Mononuclear cell (primary cell): Measurements from ENCODE around the gene LPAR2. TPM values are rescaled to one million over a fixed set of nuclear protein-coding genes. Genes with fewer than 3 reads are reported as not detected.

Source experiments
- H3K27me3 ChIP-seq: 2 replicates; pipeline ENCODE4 v1.6.0; 2011; ENCODE audit warnings: low read length, control low read depth; ENCODE audit not compliant: insufficient read depth
- H3K4me1 ChIP-seq: 2 replicates; pipeline ENCODE4 v1.5.1; 2011; ENCODE audit warnings: mild to moderate bottlenecking, low read length, control low read depth; ENCODE audit not compliant: insufficient read depth
- H3K4me3 ChIP-seq: 2 replicates; pipeline ENCODE4 v1.5.1; 2011; ENCODE audit warnings: mild to moderate bottlenecking, low read length, moderate library complexity
- H3K9me3 ChIP-seq: 2 replicates; pipeline ENCODE4 v1.5.1; 2011; ENCODE audit warnings: low read depth, mild to moderate bottlenecking, control low read depth, low read length
- total RNA-seq: library from RNA; depleted of rRNA; stranded (reverse); fragments of >200 nt; gene quantifications from one replicate; pipeline ENCODE4 v1.2.3, GENCODE V29; 2012

LPAR2 gene
- total RNA-seq, 1 donor = 21.9 TPM

DNA sequence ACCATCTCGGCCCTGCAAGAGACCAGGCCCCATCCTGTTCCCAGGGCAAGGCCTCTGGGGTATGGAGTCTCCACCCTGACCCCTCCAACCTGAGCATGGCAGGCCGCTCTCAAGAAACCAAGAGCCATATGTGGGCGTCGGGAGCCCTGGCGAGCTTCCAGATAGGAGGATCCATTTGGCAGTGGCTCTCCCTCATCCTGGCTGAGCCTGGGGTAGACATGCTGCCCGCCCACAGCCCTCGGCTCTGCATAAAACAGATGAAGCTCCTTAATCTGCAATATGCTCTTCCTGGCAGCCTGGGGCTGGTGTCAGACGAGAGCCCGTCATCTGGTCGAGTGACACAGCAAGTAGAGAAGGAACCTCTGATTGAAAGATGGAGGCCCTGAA lies 29.4 kb upstream of the LPAR2 start:
- Histone ChIP-seq H3K4me3 (no peak overlapping the region), H3K4me1 (peaks cover 15% of the 10 kb centered on the region), H3K27me3 (no peaks in the 10 kb centered on the region), H3K9me3 (no peaks in the 10 kb centered on the region)

- Histone ChIP-seq H3K4me1 (peaks cover 9% of the 10 kb centered on the region), H3K4me3 (no peak overlapping the region), H3K27me3 (no peaks in the 10 kb centered on the region), H3K9me3 (no peaks in the 10 kb centered on the region)
Measured at GRCh38 chr19:19656451-19657396, 28.7 kb upstream of the LPAR2 start.

GRCh38 chr19:19655641-19656343 lies 27.8 kb upstream of the LPAR2 start:
- Histone ChIP-seq H3K4me3 (no peak overlapping the region), H3K4me1 (no peaks in the 10 kb centered on the region), H3K27me3 (no peaks in the 10 kb centered on the region), H3K9me3 (no peaks in the 10 kb centered on the region)

DNA sequence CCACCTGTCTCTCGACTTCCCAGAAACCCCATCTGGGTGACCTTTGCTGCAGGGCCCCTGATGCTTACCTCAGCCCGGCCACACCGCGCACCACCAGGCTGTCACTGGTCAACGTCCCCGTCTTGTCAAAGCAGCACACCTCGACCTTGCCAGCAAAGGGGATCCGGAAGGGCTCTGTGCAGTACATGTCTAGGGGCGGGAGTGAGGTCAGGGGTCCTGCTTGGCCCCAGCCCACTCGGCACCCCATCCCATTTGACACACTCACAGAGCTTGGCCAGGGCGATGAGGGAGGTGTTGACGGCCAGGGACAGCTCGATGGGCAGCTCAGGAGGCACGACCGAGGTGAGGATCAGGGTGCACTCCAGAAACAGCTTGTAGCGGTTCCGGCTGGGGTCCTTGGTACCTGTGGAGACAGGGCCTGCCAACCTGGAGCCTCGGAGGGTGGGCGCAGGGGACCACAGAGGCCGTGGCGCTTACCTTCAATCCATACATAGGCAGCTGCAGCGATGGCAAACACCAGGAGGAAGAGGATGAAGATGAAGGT lies 27.1 kb upstream of the LPAR2 start:
- Histone ChIP-seq H3K27me3 (no peaks in the 10 kb centered on the region), H3K4me3 (no peak overlapping the region), H3K9me3 (no peaks in the 10 kb centered on the region), H3K4me1 (no peaks in the 10 kb centered on the region)

DNA sequence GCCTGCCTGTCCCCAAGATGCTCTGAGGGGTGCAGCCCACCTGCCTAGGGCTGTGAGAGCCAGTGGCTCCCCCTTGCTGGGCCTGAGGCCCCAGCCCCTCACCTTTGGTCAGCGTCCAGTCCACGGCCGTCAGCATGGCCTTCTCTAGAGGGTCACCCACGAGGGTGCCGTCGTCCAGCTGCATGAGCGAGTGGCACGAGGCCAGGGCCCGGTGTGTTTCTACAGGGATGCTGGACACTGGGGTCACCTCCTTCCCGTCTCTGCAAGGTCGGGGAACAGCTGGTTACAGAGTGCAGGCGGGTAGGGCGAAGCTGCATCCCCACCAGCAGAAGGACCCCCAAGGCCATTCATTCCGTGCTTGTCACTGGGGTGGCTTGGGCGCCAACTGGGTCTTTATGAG lies 26.4 kb upstream of the LPAR2 start:
- Histone ChIP-seq H3K4me3 (no peak overlapping the region), H3K27me3 (no peaks in the 10 kb centered on the region), H3K4me1 (no peaks in the 10 kb centered on the region), H3K9me3 (no peaks in the 10 kb centered on the region)

- H3K27me3 ChIP-seq = no peaks in the 10 kb centered on the region
- H3K9me3 ChIP-seq = no peaks in the 10 kb centered on the region
- H3K4me3 ChIP-seq = no peak overlapping the region
- H3K4me1 ChIP-seq = no peaks in the 10 kb centered on the region
Measured at GRCh38 chr19:19653597-19654147, 25.7 kb upstream of the LPAR2 start.

DNA sequence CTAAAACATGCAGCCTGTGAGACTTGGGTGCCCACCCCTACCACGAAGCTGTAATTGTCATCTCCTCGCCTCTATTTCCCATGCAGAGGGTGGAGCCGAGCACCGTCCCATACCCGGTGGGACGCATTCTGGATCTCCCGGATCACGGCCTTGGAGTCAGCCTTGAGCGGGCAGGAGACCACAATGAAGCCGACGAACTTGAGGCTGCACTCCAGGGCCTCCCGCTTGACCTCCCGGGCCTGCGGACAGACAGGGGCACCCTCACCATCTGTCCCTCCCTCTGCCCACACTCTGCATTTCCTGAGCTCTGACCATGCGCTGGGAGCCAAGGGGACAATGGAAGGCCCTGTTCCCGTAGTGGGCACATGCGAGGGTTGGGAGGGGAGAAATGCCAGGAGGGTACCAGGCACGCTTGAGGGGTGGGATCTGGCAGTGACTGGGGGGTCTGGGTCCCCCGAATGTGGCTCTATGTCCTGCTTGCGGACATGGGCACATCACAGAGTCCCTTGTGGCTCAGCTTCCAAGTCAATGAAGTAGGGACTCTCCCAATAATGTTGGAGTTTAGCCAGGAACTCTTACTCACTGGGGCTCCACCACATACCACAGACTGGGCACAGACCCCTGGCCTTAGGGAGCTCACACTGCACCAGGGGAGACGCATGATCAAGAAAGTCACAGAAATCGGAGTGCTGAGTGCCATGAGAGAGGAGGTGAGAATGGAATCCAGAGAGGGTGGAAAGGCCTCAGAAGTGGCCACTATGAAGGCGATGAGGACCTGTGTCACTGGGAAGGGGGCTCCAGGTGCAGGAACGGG lies 24.7 kb upstream of the LPAR2 start:
- Histone ChIP-seq H3K4me3 (no peak overlapping the region), H3K4me1 (no peaks in the 10 kb centered on the region), H3K9me3 (no peaks in the 10 kb centered on the region), H3K27me3 (no peaks in the 10 kb centered on the region)

DNA sequence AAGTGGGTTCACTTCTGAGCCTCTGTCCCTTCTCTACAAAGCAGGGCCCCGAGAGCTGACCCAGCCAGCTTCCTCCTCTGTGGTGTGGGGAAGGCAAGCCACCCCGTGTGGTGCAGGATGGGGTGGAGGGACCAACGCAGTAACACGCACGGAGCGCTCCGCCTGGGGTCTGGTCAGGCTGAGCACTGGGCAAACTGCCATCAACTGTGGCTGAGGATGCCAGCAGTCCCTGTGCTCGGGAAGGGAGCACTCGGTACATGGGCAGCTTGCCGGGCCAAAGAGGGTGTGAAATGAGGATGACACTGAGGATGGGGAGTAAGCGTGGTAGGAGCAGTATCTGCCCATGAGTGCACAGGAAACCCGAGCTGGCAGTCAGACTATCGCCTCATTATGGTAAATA lies 23.1 kb upstream of the LPAR2 start:
- Histone ChIP-seq H3K9me3 (no peaks in the 10 kb centered on the region), H3K27me3 (no peaks in the 10 kb centered on the region), H3K4me1 (no peaks in the 10 kb centered on the region), H3K4me3 (no peak overlapping the region)

GRCh38 chr19:19650331-19650730 lies 22.3 kb upstream of the LPAR2 start:
- no peaks in the 10 kb centered on the region for H3K9me3 ChIP-seq

GRCh38 chr19:19649580-19649995 lies 21.6 kb upstream of the LPAR2 start:
- Histone ChIP-seq H3K9me3 (no peaks in the 10 kb centered on the region), H3K4me3 (no peak overlapping the region), H3K4me1 (no peaks in the 10 kb centered on the region), H3K27me3 (no peaks in the 10 kb centered on the region)

More at GRCh38 chr19:19650331-19650730, 22.3 kb upstream of the LPAR2 start:
- no peak overlapping the region for H3K4me3 ChIP-seq
- H3K27me3 ChIP-seq = no peaks in the 10 kb centered on the region
- no peaks in the 10 kb centered on the region for H3K4me1 ChIP-seq

DNA sequence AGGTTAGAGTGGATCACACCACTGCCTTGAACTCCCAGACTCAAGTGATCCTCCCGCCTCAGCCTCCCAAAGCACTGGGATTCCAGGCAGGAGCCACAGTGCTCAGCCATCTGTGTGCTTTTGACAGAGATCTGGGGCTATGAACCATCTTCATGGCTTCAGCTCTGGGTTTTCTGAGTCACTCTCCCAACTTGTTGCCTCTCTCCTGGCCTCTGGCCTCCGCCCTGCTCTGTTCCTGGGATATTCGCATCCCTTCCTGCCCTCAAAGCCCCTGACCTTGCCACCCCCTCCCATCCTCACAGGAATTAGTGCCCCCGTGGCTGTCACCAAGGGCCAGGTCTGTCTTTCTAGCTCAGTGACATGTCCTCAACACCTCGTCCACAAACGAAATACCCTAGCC lies 21.1 kb upstream of the LPAR2 start:
- no peak overlapping the region for H3K4me3 ChIP-seq
- no peaks in the 10 kb centered on the region for H3K9me3 ChIP-seq
- peaks cover under 1% of the 10 kb centered on the region for H3K4me1 ChIP-seq
- no peaks in the 10 kb centered on the region for H3K27me3 ChIP-seq

GRCh38 chr19:19647037-19647835 lies 19.2 kb upstream of the LPAR2 start:
- Histone ChIP-seq H3K27me3 (no peaks in the 10 kb centered on the region), H3K4me1 (peaks cover 10% of the 10 kb centered on the region), H3K4me3 (no peak overlapping the region), H3K9me3 (no peaks in the 10 kb centered on the region)

- no peaks in the 10 kb centered on the region for H3K9me3 ChIP-seq
- no peaks in the 10 kb centered on the region for H3K27me3 ChIP-seq
- peaks cover 28% of the 10 kb centered on the region for H3K4me1 ChIP-seq
- H3K4me3 ChIP-seq = no peak overlapping the region
Measured at GRCh38 chr19:19645233-19645870, 17.3 kb upstream of the LPAR2 start.
